NCI-H1417 treated with DMSO at 0.1 percent for 48 hours (cell line): Measurements from ENCODE around the gene PPP3CB.

Experiments
- DNase-seq: peaks from one replicate; lab custom pipeline; 2025; lab: John Stamatoyannopoulos, UW

The PPP3CB gene

GRCh38 chr10:73495884-73496674, at the start of gene PPP3CB:
TSS of gene PPP3CB (minus strand) at chr10:73496024. CDS start at chr10:73495889, 135 bp downstream.
- DNase-seq: peak; percentile 49

- DNase-seq: no peak
Measured at GRCh38 chr10:73545357-73545756, 49.5 kb upstream of the PPP3CB start.

GRCh38 chr10:73537709-73538108, 41.9 kb upstream of the PPP3CB start:
- DNase-seq: no peak

GRCh38 chr10:73537288-73537687, 41.5 kb upstream of the PPP3CB start:
- no peak for DNase-seq

GRCh38 chr10:73534857-73535256, 39.0 kb upstream of the PPP3CB start:
- DNase-seq: no peak

GRCh38 chr10:73529089-73529832, 33.4 kb upstream of the PPP3CB start:
- DNase-seq: no peak

- DNase-seq: no peak
Measured at GRCh38 chr10:73522263-73522662, 26.4 kb upstream of the PPP3CB start.

GRCh38 chr10:73519336-73519735, 23.5 kb upstream of the PPP3CB start:
- DNase-seq: no peak

GRCh38 chr10:73517166-73517888, 21.5 kb upstream of the PPP3CB start:
- no peak for DNase-seq

- DNase-seq: no peak
Measured at GRCh38 chr10:73512207-73512743, 16.5 kb upstream of the PPP3CB start.

- no peak for DNase-seq
Measured at GRCh38 chr10:73509695-73510094, 13.9 kb upstream of the PPP3CB start.

GRCh38 chr10:73506491-73506890, 10.7 kb upstream of the PPP3CB start:
- no peak for DNase-seq

- DNase-seq: no peak
Measured at GRCh38 chr10:73506074-73506473, 10.2 kb upstream of the PPP3CB start.

GRCh38 chr10:73503037-73503436, 7.2 kb upstream of the PPP3CB start:
- no peak for DNase-seq

GRCh38 chr10:73501651-73502050, 5.8 kb upstream of the PPP3CB start:
- DNase-seq: no peak

GRCh38 chr10:73497623-73498022, 1.8 kb upstream of the PPP3CB start:
- DNase-seq: no peak

GRCh38 chr10:73495226-73495883, 469 bp downstream of the PPP3CB start:
- no peak for DNase-seq

- no peak for DNase-seq
Measured at GRCh38 chr10:73494877-73495225, 973 bp downstream of the PPP3CB start.

GRCh38 chr10:73494213-73494612, 1.6 kb downstream of the PPP3CB start:
- no peak for DNase-seq

GRCh38 chr10:73493781-73494180, 2.0 kb downstream of the PPP3CB start:
- DNase-seq: no peak

GRCh38 chr10:73486601-73487000, 9.2 kb downstream of the PPP3CB start:
- no peak for DNase-seq

GRCh38 chr10:73485320-73485719, 10.5 kb downstream of the PPP3CB start:
- no peak for DNase-seq
